GM12865 (cell line): ENCODE measurements around the gene SLC5A10.

Experiments used
- DNase-seq: peaks from one replicate; pipeline ENCODE4 v3.0.0; 2010; ENCODE audit warnings: low read depth
- H3K4me3 ChIP-seq: 2 replicates; pipeline ENCODE4 v1.5.1; 2011; ENCODE audit warnings: mild to moderate bottlenecking, low read depth, low read length, control low read depth
- TF ChIP-seq, protein P1 (sequence below): IDR thresholded peaks from 2 replicates; pipeline ENCODE4 v1.5.1; 2011; ENCODE audit warnings: low read length, control low read depth, low read depth, inconsistent platforms; ENCODE audit not compliant: insufficient read depth; ENCODE audit errors: missing control alignments

The SLC5A10 gene

DNA sequence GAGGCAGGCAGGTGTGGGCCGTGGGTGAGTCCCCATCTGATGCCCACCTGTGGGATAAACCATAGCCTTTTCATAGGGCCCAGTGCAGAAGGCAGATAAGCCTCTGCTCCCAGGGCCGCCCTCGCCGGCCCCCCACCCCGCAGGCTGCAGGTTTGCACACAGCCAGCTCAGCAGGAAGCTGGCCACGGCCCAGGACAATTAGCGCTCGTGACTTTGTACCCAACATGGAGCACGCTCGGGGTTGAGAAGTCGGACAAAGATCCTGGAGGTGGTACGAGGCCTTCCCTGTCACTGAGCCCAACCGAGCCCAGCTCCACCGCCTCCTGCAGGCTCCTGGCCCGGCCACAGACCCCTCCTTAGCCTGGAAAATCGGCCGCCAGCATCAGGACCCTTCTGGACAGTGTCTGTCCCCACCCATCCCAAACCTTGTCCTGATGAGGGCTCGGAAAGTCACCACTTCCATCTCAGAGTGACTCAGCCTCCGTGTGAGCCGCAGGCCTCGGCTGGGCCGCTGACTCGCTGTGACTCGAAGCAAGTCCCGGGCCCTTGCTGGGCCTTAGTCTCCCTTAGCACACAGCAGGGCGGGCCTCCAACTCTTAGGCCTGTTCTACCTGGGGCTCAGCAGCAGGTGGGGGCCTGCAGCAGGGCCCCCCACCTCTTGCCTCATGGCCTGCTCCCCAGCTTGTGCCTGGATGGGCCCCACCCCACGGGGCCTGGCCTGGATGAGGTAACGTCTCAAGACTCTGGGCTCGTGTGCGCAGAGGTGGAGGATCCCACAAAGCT is 29.9 kb downstream of the SLC5A10 start:
- no peak for DNase-seq
- TF ChIP-seq, protein P1, sequence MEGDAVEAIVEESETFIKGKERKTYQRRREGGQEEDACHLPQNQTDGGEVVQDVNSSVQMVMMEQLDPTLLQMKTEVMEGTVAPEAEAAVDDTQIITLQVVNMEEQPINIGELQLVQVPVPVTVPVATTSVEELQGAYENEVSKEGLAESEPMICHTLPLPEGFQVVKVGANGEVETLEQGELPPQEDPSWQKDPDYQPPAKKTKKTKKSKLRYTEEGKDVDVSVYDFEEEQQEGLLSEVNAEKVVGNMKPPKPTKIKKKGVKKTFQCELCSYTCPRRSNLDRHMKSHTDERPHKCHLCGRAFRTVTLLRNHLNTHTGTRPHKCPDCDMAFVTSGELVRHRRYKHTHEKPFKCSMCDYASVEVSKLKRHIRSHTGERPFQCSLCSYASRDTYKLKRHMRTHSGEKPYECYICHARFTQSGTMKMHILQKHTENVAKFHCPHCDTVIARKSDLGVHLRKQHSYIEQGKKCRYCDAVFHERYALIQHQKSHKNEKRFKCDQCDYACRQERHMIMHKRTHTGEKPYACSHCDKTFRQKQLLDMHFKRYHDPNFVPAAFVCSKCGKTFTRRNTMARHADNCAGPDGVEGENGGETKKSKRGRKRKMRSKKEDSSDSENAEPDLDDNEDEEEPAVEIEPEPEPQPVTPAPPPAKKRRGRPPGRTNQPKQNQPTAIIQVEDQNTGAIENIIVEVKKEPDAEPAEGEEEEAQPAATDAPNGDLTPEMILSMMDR, result no peak

GRCh38 chr17:18984273-18985114 is 32.5 kb downstream of the SLC5A10 start:
- no peak for DNase-seq
- TF ChIP-seq, protein P1, result no peak
- H3K4me3 ChIP-seq, result no peak overlapping the region

More for the DNA sequence above, 29.9 kb downstream of the SLC5A10 start:
- no peak overlapping the region for H3K4me3 ChIP-seq

GRCh38 chr17:18985475-18985874 is 33.5 kb downstream of the SLC5A10 start:
- no peak overlapping the region for H3K4me3 ChIP-seq
- TF ChIP-seq, protein P1, result no peak
- DNase-seq, result no peak

- H3K4me3 ChIP-seq, result no peak overlapping the region
- DNase-seq, result no peak
- TF ChIP-seq, protein P1, result no peak
Measured at GRCh38 chr17:18986541-18987229, 34.7 kb downstream of the SLC5A10 start.

- DNase-seq, result no peak
- TF ChIP-seq, protein P1, result no peak
- no peak overlapping the region for H3K4me3 ChIP-seq
Measured at GRCh38 chr17:18987230-18987610, 35.3 kb downstream of the SLC5A10 start.

GRCh38 chr17:18987862-18988545 is 36.0 kb downstream of the SLC5A10 start:
- no peak overlapping the region for H3K4me3 ChIP-seq
- TF ChIP-seq, protein P1, result no peak
- no peak for DNase-seq
